Tibial nerve (tissue), 3 donors: ENCODE results near the gene INPP4A.

Experiments used
- POLR2A ChIP-seq, 2 donors: fragments of 450-650 bp; IDR thresholded peaks; one replicate each; pipeline ENCODE4 v1.6.1; 2017; ENCODE audit warnings: antibody characterized with exemption in 2 of 2, mild to moderate bottlenecking in 2 of 2, moderate library complexity in 2 of 2
- TF ChIP-seq, protein P1 (sequence below), 5 experiments: fragments of 200-600 bp in 3 of 5; fragments of 450-650 bp in 2 of 5; sonication (generic) in 3 of 5; IDR thresholded peaks; one replicate each; pipeline ENCODE4 v1.5.1; 2016 to 2019; ENCODE audit warnings: antibody characterized with exemption in 5 of 5, mild to moderate bottlenecking in 3 of 5, moderate library complexity in 2 of 5

DNA sequence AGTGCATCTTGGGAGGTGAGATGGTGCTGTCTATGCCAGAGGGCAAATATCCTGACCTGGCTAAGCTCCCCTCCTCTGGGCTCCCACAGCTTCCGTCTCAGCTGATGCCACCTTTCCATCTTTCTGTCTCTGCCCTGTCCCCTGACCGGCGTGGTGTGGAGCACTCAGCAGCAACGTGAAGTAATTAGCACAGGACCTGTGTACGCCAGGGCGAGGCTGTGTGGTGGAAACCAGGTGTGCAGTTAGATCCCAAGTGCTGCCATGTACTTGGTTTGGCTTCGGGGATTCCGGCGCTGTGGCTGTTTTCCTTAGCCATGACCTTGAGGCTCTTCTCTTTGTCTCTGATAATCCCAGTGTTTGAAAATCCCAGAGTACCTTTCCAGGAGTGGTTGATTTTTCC lies 127.1 kb downstream of the INPP4A start:
- TF ChIP-seq, protein P1, sequence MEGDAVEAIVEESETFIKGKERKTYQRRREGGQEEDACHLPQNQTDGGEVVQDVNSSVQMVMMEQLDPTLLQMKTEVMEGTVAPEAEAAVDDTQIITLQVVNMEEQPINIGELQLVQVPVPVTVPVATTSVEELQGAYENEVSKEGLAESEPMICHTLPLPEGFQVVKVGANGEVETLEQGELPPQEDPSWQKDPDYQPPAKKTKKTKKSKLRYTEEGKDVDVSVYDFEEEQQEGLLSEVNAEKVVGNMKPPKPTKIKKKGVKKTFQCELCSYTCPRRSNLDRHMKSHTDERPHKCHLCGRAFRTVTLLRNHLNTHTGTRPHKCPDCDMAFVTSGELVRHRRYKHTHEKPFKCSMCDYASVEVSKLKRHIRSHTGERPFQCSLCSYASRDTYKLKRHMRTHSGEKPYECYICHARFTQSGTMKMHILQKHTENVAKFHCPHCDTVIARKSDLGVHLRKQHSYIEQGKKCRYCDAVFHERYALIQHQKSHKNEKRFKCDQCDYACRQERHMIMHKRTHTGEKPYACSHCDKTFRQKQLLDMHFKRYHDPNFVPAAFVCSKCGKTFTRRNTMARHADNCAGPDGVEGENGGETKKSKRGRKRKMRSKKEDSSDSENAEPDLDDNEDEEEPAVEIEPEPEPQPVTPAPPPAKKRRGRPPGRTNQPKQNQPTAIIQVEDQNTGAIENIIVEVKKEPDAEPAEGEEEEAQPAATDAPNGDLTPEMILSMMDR (IDR thresholded peaks at IDR 0.05): no peak
- TF ChIP-seq POLR2A (IDR thresholded peaks at IDR 0.05): no peak
